ENCODE data around the gene SPATA24.

GRCh38 chr5:139354186-139354585 lies 49.7 kb downstream of the SPATA24 start:
- no peak for TF ChIP-seq POLR2A (IDR thresholded peaks at IDR 0.05; ENCODE audit: low read length)
- TF ChIP-seq, protein P1, sequence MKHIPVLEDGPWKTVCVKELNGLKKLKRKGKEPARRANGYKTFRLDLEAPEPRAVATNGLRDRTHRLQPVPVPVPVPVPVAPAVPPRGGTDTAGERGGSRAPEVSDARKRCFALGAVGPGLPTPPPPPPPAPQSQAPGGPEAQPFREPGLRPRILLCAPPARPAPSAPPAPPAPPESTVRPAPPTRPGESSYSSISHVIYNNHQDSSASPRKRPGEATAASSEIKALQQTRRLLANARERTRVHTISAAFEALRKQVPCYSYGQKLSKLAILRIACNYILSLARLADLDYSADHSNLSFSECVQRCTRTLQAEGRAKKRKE (CRISPR knock-in tag; IDR thresholded peaks at IDR 0.05; ENCODE audit: low read depth): no peak
